MM.1S (cell line): ENCODE data around the gene PALD1.

Experiments used
- DNase-seq: peaks from one replicate; pipeline ENCODE4 v3.0.0-alpha.2; 2015
- H2AFZ ChIP-seq: fragments of 300-600 bp; sonication (generic); 2 replicates; pipeline ENCODE4 v1.6.0; 2016; ENCODE audit warnings: antibody characterized with exemption, low read length
- H3F3A ChIP-seq: fragments of 300-600 bp; sonication (generic); 2 replicates; pipeline ENCODE4 v1.6.1; 2016; ENCODE audit warnings: mild to moderate bottlenecking, antibody characterized with exemption, low read length, moderate library complexity, mixed read lengths; ENCODE audit not compliant: insufficient read depth
- H3K27ac ChIP-seq: fragments of 300-600 bp; sonication (generic); 2 replicates; pipeline ENCODE4 v1.5.1; 2016; ENCODE audit warnings: mild to moderate bottlenecking, low read length
- H3K27me3 ChIP-seq: fragments of 300-600 bp; sonication (generic); replicated peaks from 2 replicates; pipeline ENCODE4 v1.6.0; 2016; ENCODE audit warnings: low read length; ENCODE audit not compliant: insufficient read depth
- H3K36me3 ChIP-seq: fragments of 300-600 bp; sonication (generic); replicated peaks from 2 replicates; pipeline ENCODE4 v1.6.1; 2016; ENCODE audit warnings: mild to moderate bottlenecking, low read length, mixed read lengths; ENCODE audit not compliant: insufficient read depth
- H3K4me1 ChIP-seq: fragments of 300-600 bp; sonication (generic); 2 replicates; pipeline ENCODE4 v1.6.1; 2016; ENCODE audit warnings: low read length, mixed read lengths
- H3K4me2 ChIP-seq: fragments of 300-600 bp; sonication (generic); 2 replicates; pipeline ENCODE4 v1.6.0; 2016; ENCODE audit warnings: low read depth, low read length
- H3K4me3 ChIP-seq: fragments of 300-600 bp; sonication (generic); 2 replicates; pipeline ENCODE4 v1.5.1; 2016; ENCODE audit warnings: low read length, mixed read lengths
- H3K79me2 ChIP-seq: fragments of 300-600 bp; sonication (generic); 2 replicates; pipeline ENCODE4 v1.6.1; 2016; ENCODE audit warnings: mixed run types, low read length, mixed read lengths
- H3K9ac ChIP-seq: fragments of 300-600 bp; sonication (generic); 2 replicates; pipeline ENCODE4 v1.6.1; 2016; ENCODE audit warnings: low read length, mixed read lengths
- H3K9me2 ChIP-seq: fragments of 300-600 bp; sonication (generic); replicated peaks from 2 replicates; pipeline ENCODE4 v1.6.1; 2016; ENCODE audit warnings: mild to moderate bottlenecking, low read length, mixed read lengths; ENCODE audit not compliant: insufficient read depth
- H3K9me3 ChIP-seq: fragments of 300-600 bp; sonication (generic); replicated peaks from 2 replicates; pipeline ENCODE4 v1.6.1; 2016; ENCODE audit warnings: mild to moderate bottlenecking, low read length, mixed read lengths; ENCODE audit not compliant: insufficient read depth
- H4K20me1 ChIP-seq: fragments of 300-600 bp; sonication (generic); 2 replicates; pipeline ENCODE4 v1.6.1; 2016; ENCODE audit warnings: mild to moderate bottlenecking, low read length, moderate library complexity, mixed read lengths; ENCODE audit not compliant: insufficient read depth
- EZH2 ChIP-seq: fragments of 300-600 bp; sonication (generic); optimal IDR thresholded peaks from 2 replicates; pipeline ENCODE3; 2017; ENCODE audit warnings: low read depth, mild to moderate bottlenecking, antibody characterized with exemption, low read length, mixed read lengths
- EZH2phosphoT487 ChIP-seq: fragments of 300-600 bp; sonication (generic); IDR thresholded peaks from 2 replicates; pipeline ENCODE4 v1.6.1; 2018; ENCODE audit warnings: antibody characterized with exemption, low read length
- TF ChIP-seq, protein P1 (sequence below): fragments of 300-600 bp; sonication (generic); IDR thresholded peaks from 2 replicates; pipeline ENCODE4 v1.5.1; 2016; ENCODE audit warnings: antibody characterized with exemption, low read length, mixed read lengths

PALD1 gene

DNA sequence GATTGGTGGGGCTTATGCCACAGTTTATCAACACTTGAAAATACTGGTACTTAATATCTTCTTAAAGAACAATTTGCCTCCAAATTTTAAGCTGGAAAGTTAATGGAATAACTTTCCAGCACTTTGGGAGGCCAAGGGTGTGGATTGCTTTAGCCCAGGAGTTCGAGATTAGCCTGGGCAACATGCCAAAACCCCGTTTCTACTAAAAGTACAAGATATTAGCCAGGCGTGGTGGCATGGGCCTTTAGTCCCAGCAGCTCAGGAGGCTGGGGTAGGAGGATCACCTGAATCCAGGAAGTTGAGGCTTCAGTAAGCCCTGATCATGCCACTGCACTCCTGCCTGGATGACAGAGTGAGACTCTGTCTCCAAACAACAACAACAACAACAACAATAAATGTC, 68.0 kb downstream of the PALD1 start:
- no peaks in the 10 kb centered on the region for H3K36me3 ChIP-seq
- TF ChIP-seq EZH2phosphoT487: no peak
- TF ChIP-seq, protein P1, sequence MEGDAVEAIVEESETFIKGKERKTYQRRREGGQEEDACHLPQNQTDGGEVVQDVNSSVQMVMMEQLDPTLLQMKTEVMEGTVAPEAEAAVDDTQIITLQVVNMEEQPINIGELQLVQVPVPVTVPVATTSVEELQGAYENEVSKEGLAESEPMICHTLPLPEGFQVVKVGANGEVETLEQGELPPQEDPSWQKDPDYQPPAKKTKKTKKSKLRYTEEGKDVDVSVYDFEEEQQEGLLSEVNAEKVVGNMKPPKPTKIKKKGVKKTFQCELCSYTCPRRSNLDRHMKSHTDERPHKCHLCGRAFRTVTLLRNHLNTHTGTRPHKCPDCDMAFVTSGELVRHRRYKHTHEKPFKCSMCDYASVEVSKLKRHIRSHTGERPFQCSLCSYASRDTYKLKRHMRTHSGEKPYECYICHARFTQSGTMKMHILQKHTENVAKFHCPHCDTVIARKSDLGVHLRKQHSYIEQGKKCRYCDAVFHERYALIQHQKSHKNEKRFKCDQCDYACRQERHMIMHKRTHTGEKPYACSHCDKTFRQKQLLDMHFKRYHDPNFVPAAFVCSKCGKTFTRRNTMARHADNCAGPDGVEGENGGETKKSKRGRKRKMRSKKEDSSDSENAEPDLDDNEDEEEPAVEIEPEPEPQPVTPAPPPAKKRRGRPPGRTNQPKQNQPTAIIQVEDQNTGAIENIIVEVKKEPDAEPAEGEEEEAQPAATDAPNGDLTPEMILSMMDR: no peak
- no peak for TF ChIP-seq EZH2

GRCh38 chr10:70549351-70549961, 70.9 kb downstream of the PALD1 start:
- Histone ChIP-seq H2AFZ (no peak overlapping the region), H3K4me2 (no peak overlapping the region), H3K36me3 (no peaks in the 10 kb centered on the region; the same call in 1 of the 2 replicates), H3K4me1 (0 out of 2 replicates have a peak, but pooled peaks cover 3% of the 10 kb centered on the region), H3K9ac (no peak overlapping the region), H3K9me2 (no peaks in the 10 kb centered on the region), H3F3A (peaks cover 7% of the 10 kb centered on the region; the same call in 1 of the 2 replicates), H3K4me3 (no peak overlapping the region), H4K20me1 (no peaks in the 10 kb centered on the region), H3K9me3 (no peaks in the 10 kb centered on the region), H3K27me3 (no peaks in the 10 kb centered on the region), H3K27ac (no peak overlapping the region), H3K79me2 (peaks cover 9% of the 10 kb centered on the region; the same call in 1 of the 2 replicates)
- no peak for DNase-seq
- TF ChIP-seq, protein P1: no peak
- no peak for TF ChIP-seq EZH2
- no peak for TF ChIP-seq EZH2phosphoT487

More for the DNA sequence above, 68.0 kb downstream of the PALD1 start:
- no peak overlapping the region for H2AFZ ChIP-seq
- H3K9me2 ChIP-seq: no peaks in the 10 kb centered on the region
- H3K4me2 ChIP-seq: no peak overlapping the region
- H3K27ac ChIP-seq: no peak overlapping the region
- H4K20me1 ChIP-seq: no peaks in the 10 kb centered on the region
- peaks cover 7% of the 10 kb centered on the region; the same call in 1 of the 2 replicates for H3F3A ChIP-seq
- no peak overlapping the region for H3K9ac ChIP-seq
- no peaks in the 10 kb centered on the region for H3K9me3 ChIP-seq
- no peak overlapping the region for H3K4me3 ChIP-seq
- DNase-seq: no peak
- H3K79me2 ChIP-seq: peaks cover 2% of the 10 kb centered on the region; the same call in 1 of the 2 replicates
- H3K27me3 ChIP-seq: no peaks in the 10 kb centered on the region
- H3K4me1 ChIP-seq: 0 out of 2 replicates have a peak, but pooled peaks cover 3% of the 10 kb centered on the region

GRCh38 chr10:70549962-70550458, 71.4 kb downstream of the PALD1 start:
- peaks cover 9% of the 10 kb centered on the region; the same call in 1 of the 2 replicates for H3K79me2 ChIP-seq
- no peaks in the 10 kb centered on the region for H3K9me2 ChIP-seq
- H4K20me1 ChIP-seq: no peaks in the 10 kb centered on the region
- H3K9ac ChIP-seq: no peak overlapping the region
- TF ChIP-seq EZH2 (no peak), EZH2phosphoT487 (no peak)
- TF ChIP-seq, protein P1: peak; percentile 92
- H3K27ac ChIP-seq: no peak overlapping the region
- no peaks in the 10 kb centered on the region for H3K9me3 ChIP-seq
- no peak overlapping the region for H2AFZ ChIP-seq
- peak; percentile 47 for DNase-seq
- H3F3A ChIP-seq: peaks cover 7% of the 10 kb centered on the region; the same call in 1 of the 2 replicates
- 0 out of 2 replicates have a peak, but pooled peaks cover 3% of the 10 kb centered on the region for H3K4me1 ChIP-seq
- no peaks in the 10 kb centered on the region for H3K27me3 ChIP-seq
- H3K4me3 ChIP-seq: no peak overlapping the region
- no peak overlapping the region for H3K4me2 ChIP-seq
- no peaks in the 10 kb centered on the region; the same call in 1 of the 2 replicates for H3K36me3 ChIP-seq
